Osteoblast (primary cell): ENCODE results near the gene CHRNE. TPM values are rescaled to one million over a fixed set of nuclear protein-coding genes. Genes with fewer than 3 reads are reported as not detected.

Experiments
- DNase-seq: peaks from one replicate; pipeline ENCODE4 v3.0.0; 2011; ENCODE audit warnings: low spot score, mixed read lengths; ENCODE audit not compliant: insufficient read length; ENCODE audit errors: missing footprints
- H2AFZ ChIP-seq: 2 replicates; pipeline ENCODE4 v1.6.0; 2011; ENCODE audit warnings: mild to moderate bottlenecking, low read length
- H3K27ac ChIP-seq: 2 replicates; pipeline ENCODE4 v1.5.1; 2011; ENCODE audit warnings: mild to moderate bottlenecking, low read depth, low read length, moderate library complexity
- H3K27me3 ChIP-seq: 2 replicates; pipeline ENCODE4 v1.6.0; 2012; ENCODE audit warnings: mild to moderate bottlenecking, control low read depth, inconsistent platforms, low read length, moderate library complexity; ENCODE audit not compliant: insufficient read depth
- H3K36me3 ChIP-seq: 2 replicates; pipeline ENCODE4 v1.5.1; 2011; ENCODE audit warnings: mild to moderate bottlenecking, low read length, control low read depth, moderate library complexity; ENCODE audit not compliant: insufficient read depth
- H3K4me1 ChIP-seq: 2 replicates; pipeline ENCODE4 v1.5.1; 2011; ENCODE audit warnings: mild to moderate bottlenecking, low read length, control low read depth, moderate library complexity; ENCODE audit not compliant: insufficient read depth
- H3K4me2 ChIP-seq: 2 replicates; pipeline ENCODE4 v1.6.0; 2011; ENCODE audit warnings: mild to moderate bottlenecking, low read length; ENCODE audit not compliant: insufficient read depth
- H3K4me3 ChIP-seq: fragments of 200-600 bp; sonication (generic); 3 replicates; pipeline ENCODE4 v1.5.1; 2012; ENCODE audit warnings: mild to moderate bottlenecking, low read length, inconsistent platforms; ENCODE audit not compliant: insufficient read depth
- H3K79me2 ChIP-seq: 2 replicates; pipeline ENCODE4 v1.6.0; 2012; ENCODE audit warnings: mild to moderate bottlenecking, low read length, control low read depth, inconsistent platforms; ENCODE audit not compliant: insufficient read depth
- H3K9me3 ChIP-seq: 2 replicates; pipeline ENCODE4 v1.5.1; 2011; ENCODE audit warnings: low read depth, low read length, control low read depth
- H4K20me1 ChIP-seq: 2 replicates; pipeline ENCODE4 v1.6.0; 2012; ENCODE audit warnings: mild to moderate bottlenecking, low read length, control low read depth; ENCODE audit not compliant: insufficient read depth
- CTCF ChIP-seq: IDR thresholded peaks from 2 replicates; pipeline ENCODE4 v1.5.1; 2011; ENCODE audit warnings: mild to moderate bottlenecking, low read depth, low read length, moderate library complexity; ENCODE audit errors: extremely low read depth
- total RNA-seq: library from RNA; depleted of rRNA; stranded (reverse); fragments of >200 nt; gene quantifications from 2 replicates; pipeline ENCODE4 v1.2.3, GENCODE V29; 2012

CHRNE gene
- total RNA-seq, 1 donor = 1.4 TPM

GRCh38 chr17:4900231-4901107 lies 2.4 kb downstream of the CHRNE start:
- Histone ChIP-seq H3K9me3 (no peaks in the 10 kb centered on the region), H3K4me3 (peak overlapping the region; percentile 72), H3K4me1 (peaks cover 17% of the 10 kb centered on the region), H3K27ac (no peak overlapping the region), H3K27me3 (peaks cover 8% of the 10 kb centered on the region), H3K79me2 (no peaks in the 10 kb centered on the region), H3K36me3 (peaks cover 17% of the 10 kb centered on the region), H3K4me2 (peak overlapping the region; percentile 85), H4K20me1 (peaks cover 10% of the 10 kb centered on the region), H2AFZ (no peak overlapping the region)
- no peak for TF ChIP-seq CTCF
- DNase-seq = peak; percentile 80

- H3K27ac ChIP-seq = peak within 1 kb of the TSS; percentile 56
- H3K36me3 ChIP-seq = peaks cover 21% of the 10 kb centered on the region
- TF ChIP-seq CTCF = no peak
- H3K9me3 ChIP-seq = no peaks in the 10 kb centered on the region
- H3K4me1 ChIP-seq = peaks cover 17% of the 10 kb centered on the region
- peak within 1 kb of the TSS; percentile 85 for H3K4me2 ChIP-seq
- peak within 1 kb of the TSS; percentile 72 for H3K4me3 ChIP-seq
- peak; percentile 97 for DNase-seq
- no peaks in the 10 kb centered on the region for H3K79me2 ChIP-seq
- H3K27me3 ChIP-seq = peaks cover 4% of the 10 kb centered on the region
- H2AFZ ChIP-seq = peak within 1 kb of the TSS; percentile 87
- peaks cover 8% of the 10 kb centered on the region for H4K20me1 ChIP-seq
Measured at GRCh38 chr17:4899341-4900230, 3.3 kb downstream of the CHRNE start, which contains the start of gene C17orf107. Gene C17orf107 (plus strand): TSS chr17:4899536. CDS start chr17:4899763, 227 bp downstream.

- peak overlapping the region; percentile 33 for H3K27ac ChIP-seq
- DNase-seq = no peak
- H3K36me3 ChIP-seq = peaks cover 26% of the 10 kb centered on the region
- no peaks in the 10 kb centered on the region for H3K9me3 ChIP-seq
- peak overlapping the region; percentile 72 for H3K4me3 ChIP-seq
- peaks cover 17% of the 10 kb centered on the region for H3K4me1 ChIP-seq
- TF ChIP-seq CTCF = no peak
- H4K20me1 ChIP-seq = peaks cover 8% of the 10 kb centered on the region
- no peaks in the 10 kb centered on the region for H3K79me2 ChIP-seq
- no peak overlapping the region for H2AFZ ChIP-seq
- H3K4me2 ChIP-seq = peak overlapping the region; percentile 85
- no peaks in the 10 kb centered on the region for H3K27me3 ChIP-seq
Measured at GRCh38 chr17:4898927-4899326, 4.0 kb downstream of the CHRNE start.
